IPS-NIHi11 (cell line): ENCODE results near the gene TMEM156.
"Not testable (repeated sequence)": the region's sequence is repeated elsewhere in the genome, so short reads cannot be mapped to it uniquely, and the experiment has no call there.

Experiments
- DNase-seq: peaks from one replicate; pipeline ENCODE4 v3.0.0; 2012; ENCODE audit warnings: mixed read lengths, low spot score

TMEM156 gene

DNA sequence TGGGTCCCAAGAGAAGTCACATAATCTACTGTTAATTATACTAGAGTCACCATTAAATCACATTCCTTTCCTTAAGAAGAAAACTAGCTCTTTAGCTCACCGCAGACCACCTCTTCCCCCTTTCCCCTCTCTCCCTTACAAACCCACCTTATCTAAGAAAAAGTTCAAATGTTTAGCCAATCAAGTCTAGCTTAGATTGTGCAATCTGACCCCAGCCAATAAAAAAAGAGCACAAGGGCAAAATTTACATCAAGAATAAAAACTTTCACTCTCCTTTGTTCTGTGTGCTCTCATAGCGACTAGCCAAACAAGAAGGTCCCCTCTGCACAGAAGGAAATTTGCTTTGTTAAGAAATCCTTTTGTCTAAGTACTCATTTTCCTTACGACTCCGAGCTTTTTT is 76.3 kb downstream of the TMEM156 start:
- DNase-seq: no peak

DNA sequence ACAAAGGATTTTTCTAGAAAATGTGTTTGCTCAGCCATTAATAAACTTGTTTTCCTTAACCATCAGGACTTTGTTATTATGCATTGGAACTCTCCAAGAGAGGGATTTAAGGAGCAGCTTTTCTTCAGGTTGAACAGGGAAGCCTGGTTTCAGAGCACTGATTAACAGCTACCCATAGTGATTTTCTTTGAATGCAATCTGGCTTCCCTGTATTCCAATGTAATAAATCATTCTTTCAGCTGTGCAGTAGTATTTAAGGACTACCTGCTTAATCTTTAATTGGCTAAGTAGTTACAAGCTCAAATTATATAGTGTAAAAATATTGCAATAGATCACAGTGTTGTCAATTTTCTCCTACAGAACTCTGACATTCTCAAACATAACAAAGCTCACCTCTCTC is 77.5 kb downstream of the TMEM156 start:
- no peak for DNase-seq

GRCh38 chr4:38952017-38952416 is 80.2 kb downstream of the TMEM156 start:
- no peak for DNase-seq

GRCh38 chr4:38951598-38951997 is 80.6 kb downstream of the TMEM156 start:
- no peak for DNase-seq

GRCh38 chr4:38950734-38951133 is 81.5 kb downstream of the TMEM156 start:
- no peak for DNase-seq

DNA sequence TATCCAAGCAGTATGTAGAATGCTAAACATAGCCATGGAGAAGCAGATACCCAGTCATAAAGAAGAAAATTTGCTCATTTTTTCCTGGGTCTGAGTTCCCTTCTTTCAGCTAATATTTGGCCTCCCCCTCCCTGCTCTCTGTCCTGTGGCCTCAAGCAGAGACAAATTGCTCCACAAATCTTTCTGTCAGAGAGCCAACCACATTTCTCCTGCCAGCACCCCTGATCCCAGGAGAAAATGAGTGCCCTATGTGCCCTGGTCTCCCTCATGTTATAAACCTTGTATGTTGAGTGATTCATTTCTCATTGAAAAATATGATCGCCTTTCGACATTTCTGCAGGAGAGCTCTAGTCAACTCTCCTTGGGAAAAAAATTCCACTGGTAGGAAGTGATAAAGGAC is 82.0 kb downstream of the TMEM156 start:
- no peak for DNase-seq

DNA sequence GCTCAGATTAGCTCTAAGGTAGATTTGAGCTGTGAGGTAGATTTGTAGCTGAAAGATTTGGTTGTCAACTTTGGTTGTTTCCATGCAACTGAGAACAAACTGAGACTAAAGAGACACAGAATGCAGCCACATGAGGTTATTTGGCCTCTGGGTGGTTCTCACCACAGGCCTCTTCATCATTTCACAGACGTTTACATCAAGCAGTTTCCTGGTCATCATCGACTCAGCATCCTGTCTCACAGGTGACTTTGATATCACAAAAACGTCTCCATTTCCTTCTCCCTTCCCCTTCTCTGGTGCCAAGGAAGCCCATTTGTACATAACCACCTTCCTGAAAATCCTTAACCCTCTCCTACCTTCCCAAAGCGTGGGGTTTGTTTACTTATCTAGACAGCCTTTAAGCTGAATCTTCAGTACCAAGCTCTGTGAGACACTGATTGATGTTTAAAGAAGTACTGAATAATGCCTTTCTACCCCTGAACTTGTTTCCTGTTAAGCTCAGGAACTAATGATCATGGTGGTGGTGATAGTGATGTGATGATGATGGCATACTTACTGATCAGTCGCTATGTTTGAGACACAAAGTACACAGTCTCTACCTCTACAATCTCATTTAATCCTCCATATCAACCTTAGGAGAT is 82.7 kb downstream of the TMEM156 start:
- DNase-seq: no peak

GRCh38 chr4:38948551-38948950 is 83.7 kb downstream of the TMEM156 start:
- DNase-seq: no peak

- DNase-seq: no peak
Observed at GRCh38 chr4:38946919-38947318, 85.3 kb downstream of the TMEM156 start.

- no peak for DNase-seq
Observed at GRCh38 chr4:38944440-38944839, 87.8 kb downstream of the TMEM156 start.

GRCh38 chr4:38943343-38943742 is 88.9 kb downstream of the TMEM156 start:
- DNase-seq: no peak

GRCh38 chr4:38941906-38942305 is 90.3 kb downstream of the TMEM156 start:
- DNase-seq: not testable (repeated sequence)

GRCh38 chr4:38940476-38940875 is 91.7 kb downstream of the TMEM156 start:
- DNase-seq: no peak

DNA sequence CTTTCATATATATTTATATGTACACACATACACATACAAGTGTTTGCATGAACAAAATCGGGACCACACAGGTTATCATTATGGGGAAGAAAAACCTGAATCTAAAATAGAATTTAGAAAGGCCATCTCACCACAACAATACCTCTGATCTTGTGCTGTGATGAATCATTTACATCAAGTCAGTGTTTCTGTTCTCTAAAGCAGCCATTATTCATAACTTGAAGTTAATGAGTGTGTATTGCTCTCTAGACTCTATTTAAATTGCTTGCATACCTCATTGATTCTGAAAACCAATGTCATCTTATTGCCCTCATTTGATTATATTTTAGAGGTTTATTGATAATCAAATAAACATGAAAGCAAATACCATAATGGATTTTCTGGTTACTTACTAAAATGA is 93.0 kb downstream of the TMEM156 start:
- DNase-seq: no peak

DNA sequence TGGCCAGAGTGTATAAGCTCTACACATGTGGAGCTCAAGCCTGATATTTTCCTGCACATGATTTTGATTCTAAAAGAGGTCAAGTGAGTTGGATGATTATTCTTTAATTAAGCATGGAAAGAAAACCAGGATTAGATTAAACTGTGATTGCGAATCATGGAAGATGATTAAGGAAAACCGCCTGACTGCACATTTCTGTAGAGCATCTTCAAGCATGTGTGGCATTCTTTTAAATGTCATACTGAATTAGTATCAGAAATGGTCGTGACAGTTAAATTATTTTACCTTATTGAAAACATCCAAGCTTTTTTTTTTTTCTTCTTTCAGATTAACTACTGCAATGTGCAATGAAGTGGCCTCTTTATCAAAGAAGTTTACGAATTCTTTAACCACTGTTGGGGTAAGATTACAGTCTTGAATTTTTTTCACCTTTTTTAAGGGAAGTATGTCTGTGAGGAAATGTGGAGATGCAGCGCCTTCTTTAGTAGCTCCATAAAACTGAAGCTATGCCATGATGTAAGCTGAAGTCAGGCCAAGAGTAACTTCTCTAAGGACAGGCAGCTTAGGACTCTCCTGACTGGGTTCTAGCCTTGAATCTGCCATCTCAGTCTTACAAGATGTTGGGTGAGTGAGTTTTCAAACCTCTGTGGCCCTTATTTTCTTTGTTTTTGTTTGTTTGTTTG is 96.7 kb downstream of the TMEM156 start:
- no peak for DNase-seq

DNA sequence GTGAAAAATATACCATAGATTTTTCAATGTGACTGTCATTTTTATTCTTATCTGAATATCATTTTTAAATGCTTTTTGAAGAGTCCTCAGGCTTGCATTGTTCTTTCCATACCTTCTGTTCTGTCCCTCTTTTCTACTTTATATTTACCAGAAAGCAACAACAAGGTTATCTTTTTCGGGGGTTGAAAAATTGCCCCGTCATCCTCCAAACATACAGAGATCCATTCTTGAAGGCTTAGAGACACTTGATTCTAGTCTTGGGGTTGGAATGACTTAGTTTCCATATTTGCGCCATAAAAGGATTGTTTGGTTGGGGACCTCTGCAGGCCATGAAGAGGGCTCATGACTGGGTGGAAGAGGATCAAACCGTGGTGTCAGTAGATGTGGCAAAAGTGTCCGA is 101.1 kb downstream of the TMEM156 start:
- no peak for DNase-seq

- DNase-seq: no peak
Observed at GRCh38 chr4:38930707-38931106, 101.5 kb downstream of the TMEM156 start.

DNA sequence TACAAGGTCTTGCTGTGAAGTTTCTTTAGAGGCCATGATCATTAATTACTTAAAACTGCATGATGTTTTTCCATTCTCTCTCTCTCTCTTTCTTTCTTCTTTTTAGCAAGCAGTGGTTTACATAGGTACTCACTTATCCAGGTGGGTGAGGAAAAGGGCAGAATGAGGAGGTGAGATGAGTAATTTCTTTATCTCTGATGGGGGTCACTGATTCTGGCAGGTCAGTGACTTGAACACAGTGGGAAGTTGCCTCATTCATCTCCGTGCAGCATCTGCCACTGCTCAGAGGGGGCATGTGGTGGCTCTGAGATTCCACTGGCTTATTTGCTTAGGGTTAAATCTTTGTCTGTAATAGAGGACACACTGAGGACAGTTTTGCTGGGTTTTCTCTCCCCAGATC is 102.0 kb downstream of the TMEM156 start:
- no peak for DNase-seq

GRCh38 chr4:38928974-38929373 is 103.2 kb downstream of the TMEM156 start:
- no peak for DNase-seq

DNA sequence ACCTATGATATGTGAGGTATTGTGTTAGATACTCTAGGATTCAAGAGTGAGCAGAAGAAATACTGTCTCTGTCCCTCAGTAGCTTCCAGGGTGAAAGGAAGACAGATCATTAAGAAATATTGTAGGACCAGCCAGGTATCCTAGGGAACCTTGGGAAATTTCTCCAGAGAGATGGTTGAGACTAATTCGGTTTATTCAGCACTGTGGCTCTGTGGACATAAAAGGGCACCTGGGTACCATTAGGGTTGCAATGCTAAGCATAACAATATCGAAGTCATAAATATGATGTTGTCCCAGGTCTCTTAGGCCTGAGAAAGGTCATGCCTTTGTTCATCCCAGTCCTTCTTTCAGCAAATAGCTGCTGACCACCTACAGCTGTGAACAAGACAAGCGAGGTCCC is 103.6 kb downstream of the TMEM156 start:
- DNase-seq: no peak

DNA sequence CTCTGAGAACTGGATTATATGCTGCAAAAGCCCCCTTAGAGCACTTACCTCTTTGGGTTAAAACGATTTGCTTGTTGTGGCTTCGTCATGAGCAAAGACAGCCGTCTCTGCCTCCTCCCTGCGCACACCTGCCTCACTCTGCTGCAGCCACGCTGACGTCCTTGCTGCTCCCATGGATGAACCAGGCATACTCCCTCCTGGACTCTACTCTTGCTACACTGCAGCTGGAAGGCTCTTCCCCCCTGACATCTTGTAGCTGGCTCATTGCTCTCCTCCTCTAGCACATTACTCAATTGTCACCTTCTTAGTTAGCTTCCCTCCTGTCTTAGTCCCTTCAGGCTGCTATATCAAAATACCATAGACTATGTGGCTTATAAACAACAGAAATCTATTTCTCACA is 105.3 kb downstream of the TMEM156 start:
- no peak for DNase-seq

DNA sequence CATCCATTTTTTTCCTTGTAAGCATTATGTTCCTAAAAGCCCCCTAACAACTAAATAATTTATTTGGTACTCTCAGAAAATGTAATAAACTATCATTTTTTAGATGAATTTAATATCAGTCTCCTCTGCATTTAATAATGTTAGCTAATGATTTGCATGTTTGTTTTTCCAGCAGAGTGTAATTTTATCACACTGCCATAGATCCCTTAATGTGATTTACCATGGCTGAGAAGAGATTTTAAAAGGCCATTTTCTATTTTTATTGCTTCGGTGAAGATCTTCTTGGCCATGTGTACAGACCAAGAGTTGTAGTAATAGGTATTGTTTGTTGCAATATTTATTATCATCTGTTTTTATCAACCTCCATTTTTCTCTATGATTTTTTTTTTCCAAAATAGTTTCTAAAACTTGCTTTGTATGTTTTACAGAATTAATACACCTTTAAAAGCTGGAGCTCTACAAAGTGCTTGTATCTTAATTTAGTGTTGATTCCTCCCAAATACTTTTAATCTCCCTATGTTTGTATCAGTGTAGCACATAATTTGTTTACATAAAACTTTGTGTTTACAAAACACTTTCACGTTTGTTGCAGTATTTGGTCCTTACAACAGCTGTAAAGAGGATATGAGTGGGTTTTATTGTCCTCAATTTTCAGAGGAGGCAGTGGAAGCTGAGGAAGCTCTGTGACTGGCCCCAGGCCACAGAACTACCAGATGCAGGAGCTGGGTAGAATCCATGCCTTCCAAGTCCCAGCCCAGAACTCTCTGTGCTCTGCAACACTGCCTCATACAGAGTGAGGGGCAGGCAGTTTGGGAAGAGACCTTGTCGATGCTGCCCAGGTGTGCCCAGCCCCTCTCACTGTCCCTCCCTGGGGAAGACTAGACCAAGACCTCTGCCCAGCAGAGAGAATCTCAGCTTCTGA is 106.5 kb downstream of the TMEM156 start:
- DNase-seq: no peak

GRCh38 chr4:38924353-38924752 is 107.9 kb downstream of the TMEM156 start:
- DNase-seq: no peak
